ENCODE results near the gene MEDAG.

Gene MEDAG

DNA sequence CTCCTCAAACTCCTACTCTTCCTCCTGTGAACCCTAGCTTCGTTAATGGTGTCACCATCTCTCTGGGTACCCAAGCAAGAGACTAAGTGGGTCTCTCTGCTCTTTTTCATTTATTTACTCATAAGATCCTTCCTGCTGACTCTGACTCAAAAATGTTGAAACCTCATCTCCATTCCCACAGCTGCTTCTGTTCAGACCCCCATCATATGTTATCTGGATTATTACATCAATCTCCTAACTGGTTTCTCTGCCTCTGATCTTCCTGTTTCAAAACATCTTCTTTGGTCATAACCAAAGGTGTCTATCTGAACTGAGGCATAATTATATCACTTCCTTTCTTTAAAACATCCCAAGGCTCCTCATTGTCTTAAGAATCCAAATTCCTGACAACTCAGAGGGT, 2.0 kb upstream of the MEDAG start:
- H3K27ac ChIP-seq (ENCODE audit: extremely low read depth, low read depth, low read length) = no peak overlapping the region
- no peak overlapping the region for H3K4me3 ChIP-seq (ENCODE audit: low read depth, low read length)
- TF ChIP-seq, protein P1, sequence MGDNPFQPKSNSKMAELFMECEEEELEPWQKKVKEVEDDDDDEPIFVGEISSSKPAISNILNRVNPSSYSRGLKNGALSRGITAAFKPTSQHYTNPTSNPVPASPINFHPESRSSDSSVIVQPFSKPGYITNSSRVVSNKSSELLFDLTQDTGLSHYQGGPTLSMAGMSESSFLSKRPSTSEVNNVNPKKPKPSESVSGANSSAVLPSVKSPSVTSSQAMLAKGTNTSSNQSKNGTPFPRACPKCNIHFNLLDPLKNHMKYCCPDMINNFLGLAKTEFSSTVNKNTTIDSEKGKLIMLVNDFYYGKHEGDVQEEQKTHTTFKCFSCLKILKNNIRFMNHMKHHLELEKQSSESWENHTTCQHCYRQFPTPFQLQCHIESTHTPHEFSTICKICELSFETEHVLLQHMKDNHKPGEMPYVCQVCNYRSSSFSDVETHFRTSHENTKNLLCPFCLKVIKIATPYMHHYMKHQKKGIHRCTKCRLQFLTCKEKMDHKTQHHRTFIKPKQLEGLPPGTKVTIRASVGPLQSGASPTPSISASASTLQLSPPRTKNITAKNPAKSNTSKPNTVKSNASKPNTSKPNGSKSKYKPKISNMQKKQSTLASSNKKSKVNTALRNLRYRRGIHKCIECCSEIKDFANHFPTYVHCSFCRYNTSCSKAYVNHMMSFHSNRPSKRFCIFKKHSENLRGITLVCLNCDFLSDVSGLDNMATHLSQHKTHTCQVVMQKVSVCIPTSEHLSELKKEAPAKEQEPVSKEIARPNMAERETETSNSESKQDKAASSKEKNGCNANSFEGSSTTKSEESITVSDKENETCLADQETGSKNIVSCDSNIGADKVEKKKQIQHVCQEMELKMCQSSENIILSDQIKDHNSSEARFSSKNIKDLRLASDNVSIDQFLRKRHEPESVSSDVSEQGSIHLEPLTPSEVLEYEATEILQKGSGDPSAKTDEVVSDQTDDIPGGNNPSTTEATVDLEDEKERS (tag by site-specific recombination; IDR thresholded peaks at IDR 0.05) = no peak
- TF ChIP-seq ZNF221 (tag by site-specific recombination; IDR thresholded peaks at IDR 0.05; ENCODE audit: borderline replicate concordance) = no peak
- TF ChIP-seq YY1 (tag by site-specific recombination; IDR thresholded peaks at IDR 0.05) = no peak
- no peak for TF ChIP-seq ZBTB1 (tag by site-specific recombination; IDR thresholded peaks at IDR 0.05)
- no peak for TF ChIP-seq ZNF202 (tag by site-specific recombination; IDR thresholded peaks at IDR 0.05; ENCODE audit: borderline replicate concordance)
- TF ChIP-seq ZNF423 (tag by site-specific recombination; IDR thresholded peaks at IDR 0.05) = no peak
- no peak for TF ChIP-seq ZNF585B (tag by site-specific recombination; IDR thresholded peaks at IDR 0.05)
- no peak for TF ChIP-seq SP2 (tag by site-specific recombination; IDR thresholded peaks at IDR 0.05)
- TF ChIP-seq, protein P2, sequence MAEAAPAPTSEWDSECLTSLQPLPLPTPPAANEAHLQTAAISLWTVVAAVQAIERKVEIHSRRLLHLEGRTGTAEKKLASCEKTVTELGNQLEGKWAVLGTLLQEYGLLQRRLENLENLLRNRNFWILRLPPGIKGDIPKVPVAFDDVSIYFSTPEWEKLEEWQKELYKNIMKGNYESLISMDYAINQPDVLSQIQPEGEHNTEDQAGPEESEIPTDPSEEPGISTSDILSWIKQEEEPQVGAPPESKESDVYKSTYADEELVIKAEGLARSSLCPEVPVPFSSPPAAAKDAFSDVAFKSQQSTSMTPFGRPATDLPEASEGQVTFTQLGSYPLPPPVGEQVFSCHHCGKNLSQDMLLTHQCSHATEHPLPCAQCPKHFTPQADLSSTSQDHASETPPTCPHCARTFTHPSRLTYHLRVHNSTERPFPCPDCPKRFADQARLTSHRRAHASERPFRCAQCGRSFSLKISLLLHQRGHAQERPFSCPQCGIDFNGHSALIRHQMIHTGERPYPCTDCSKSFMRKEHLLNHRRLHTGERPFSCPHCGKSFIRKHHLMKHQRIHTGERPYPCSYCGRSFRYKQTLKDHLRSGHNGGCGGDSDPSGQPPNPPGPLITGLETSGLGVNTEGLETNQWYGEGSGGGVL (tag by site-specific recombination; IDR thresholded peaks at IDR 0.05) = no peak
- TF ChIP-seq ZNF677 (tag by site-specific recombination; IDR thresholded peaks at IDR 0.05) = no peak
- POLR2A ChIA-PET = no interaction called here
- CTCF ChIA-PET = interaction anchor here (1.4 kb wide), 1 partner anchor 12 kb away, joined by 8 read pairs; no protein-coding TSS in a partner anchor
- peaks cover 7% of the 10 kb centered on the region; the same call in 1 of the 2 replicates for H3K4me1 ChIP-seq (ENCODE audit: control insufficient read depth, insufficient read depth, low read length)
- no peaks in the 10 kb centered on the region for H3K36me3 ChIP-seq (ENCODE audit: control insufficient read depth in 2 of 2, insufficient read depth in 1 of 2, low read length in 2 of 2)
- H3K9me3 ChIP-seq (ENCODE audit: control insufficient read depth, insufficient read depth, low read depth, low read length) = no peaks in the 10 kb centered on the region

DNA sequence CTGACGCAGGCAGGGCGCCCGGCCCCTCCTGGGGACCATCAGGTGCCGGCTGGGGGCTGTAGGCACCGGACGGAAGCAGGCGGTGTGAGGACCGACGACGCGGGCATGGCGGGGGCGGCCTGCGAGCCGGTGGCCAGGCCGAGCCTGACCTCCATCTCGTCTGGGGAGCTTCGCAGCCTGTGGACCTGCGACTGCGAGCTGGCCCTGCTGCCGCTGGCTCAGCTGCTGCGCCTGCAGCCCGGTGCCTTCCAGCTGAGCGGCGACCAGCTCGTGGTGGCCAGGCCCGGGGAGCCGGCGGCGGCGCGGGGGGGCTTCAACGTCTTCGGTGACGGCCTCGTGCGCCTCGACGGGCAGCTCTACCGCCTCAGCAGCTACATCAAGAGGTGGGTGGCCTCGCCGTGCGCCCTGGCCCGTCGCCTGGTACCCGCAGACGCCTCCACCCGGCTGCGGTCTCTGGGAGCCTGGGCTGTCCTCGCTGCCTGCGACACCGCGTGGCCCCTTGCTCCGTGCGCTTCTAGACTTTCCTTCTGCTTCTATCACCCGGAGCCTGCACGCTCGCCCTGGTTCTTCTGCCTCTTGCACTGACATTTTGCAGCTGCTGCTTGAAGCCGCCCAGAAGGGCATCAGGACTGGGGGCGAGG, 460 bp downstream of the MEDAG start:
- Histone ChIP-seq H3K4me1 (ENCODE audit: control insufficient read depth, insufficient read depth, low read length) (peaks cover 7% of the 10 kb centered on the region; the same call in 1 of the 2 replicates), H3K36me3 (ENCODE audit: control insufficient read depth in 2 of 2, insufficient read depth in 1 of 2, low read length in 2 of 2) (no peaks in the 10 kb centered on the region), H3K9me3 (ENCODE audit: control insufficient read depth, insufficient read depth, low read depth, low read length) (no peaks in the 10 kb centered on the region), H3K27ac (ENCODE audit: extremely low read depth, low read depth, low read length) (no peak overlapping the region), H3K4me3 (ENCODE audit: low read depth, low read length) (no peak overlapping the region)
- ChIA-PET POLR2A (no interaction called here), CTCF (interaction anchor here (0.7 kb wide), 1 partner anchor 18 kb away, joined by 3 read pairs; no protein-coding TSS in a partner anchor)
- TF ChIP-seq BCL11B (tag by site-specific recombination; IDR thresholded peaks at IDR 0.05; ENCODE audit: low read depth) = no peak
- TF ChIP-seq, protein P3, sequence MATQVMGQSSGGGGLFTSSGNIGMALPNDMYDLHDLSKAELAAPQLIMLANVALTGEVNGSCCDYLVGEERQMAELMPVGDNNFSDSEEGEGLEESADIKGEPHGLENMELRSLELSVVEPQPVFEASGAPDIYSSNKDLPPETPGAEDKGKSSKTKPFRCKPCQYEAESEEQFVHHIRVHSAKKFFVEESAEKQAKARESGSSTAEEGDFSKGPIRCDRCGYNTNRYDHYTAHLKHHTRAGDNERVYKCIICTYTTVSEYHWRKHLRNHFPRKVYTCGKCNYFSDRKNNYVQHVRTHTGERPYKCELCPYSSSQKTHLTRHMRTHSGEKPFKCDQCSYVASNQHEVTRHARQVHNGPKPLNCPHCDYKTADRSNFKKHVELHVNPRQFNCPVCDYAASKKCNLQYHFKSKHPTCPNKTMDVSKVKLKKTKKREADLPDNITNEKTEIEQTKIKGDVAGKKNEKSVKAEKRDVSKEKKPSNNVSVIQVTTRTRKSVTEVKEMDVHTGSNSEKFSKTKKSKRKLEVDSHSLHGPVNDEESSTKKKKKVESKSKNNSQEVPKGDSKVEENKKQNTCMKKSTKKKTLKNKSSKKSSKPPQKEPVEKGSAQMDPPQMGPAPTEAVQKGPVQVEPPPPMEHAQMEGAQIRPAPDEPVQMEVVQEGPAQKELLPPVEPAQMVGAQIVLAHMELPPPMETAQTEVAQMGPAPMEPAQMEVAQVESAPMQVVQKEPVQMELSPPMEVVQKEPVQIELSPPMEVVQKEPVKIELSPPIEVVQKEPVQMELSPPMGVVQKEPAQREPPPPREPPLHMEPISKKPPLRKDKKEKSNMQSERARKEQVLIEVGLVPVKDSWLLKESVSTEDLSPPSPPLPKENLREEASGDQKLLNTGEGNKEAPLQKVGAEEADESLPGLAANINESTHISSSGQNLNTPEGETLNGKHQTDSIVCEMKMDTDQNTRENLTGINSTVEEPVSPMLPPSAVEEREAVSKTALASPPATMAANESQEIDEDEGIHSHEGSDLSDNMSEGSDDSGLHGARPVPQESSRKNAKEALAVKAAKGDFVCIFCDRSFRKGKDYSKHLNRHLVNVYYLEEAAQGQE (tag by site-specific recombination; IDR thresholded peaks at IDR 0.05) = no peak
- no peak for TF ChIP-seq ZNF19 (tag by site-specific recombination; IDR thresholded peaks at IDR 0.05; ENCODE audit: low read depth)
- TF ChIP-seq, protein P4, sequence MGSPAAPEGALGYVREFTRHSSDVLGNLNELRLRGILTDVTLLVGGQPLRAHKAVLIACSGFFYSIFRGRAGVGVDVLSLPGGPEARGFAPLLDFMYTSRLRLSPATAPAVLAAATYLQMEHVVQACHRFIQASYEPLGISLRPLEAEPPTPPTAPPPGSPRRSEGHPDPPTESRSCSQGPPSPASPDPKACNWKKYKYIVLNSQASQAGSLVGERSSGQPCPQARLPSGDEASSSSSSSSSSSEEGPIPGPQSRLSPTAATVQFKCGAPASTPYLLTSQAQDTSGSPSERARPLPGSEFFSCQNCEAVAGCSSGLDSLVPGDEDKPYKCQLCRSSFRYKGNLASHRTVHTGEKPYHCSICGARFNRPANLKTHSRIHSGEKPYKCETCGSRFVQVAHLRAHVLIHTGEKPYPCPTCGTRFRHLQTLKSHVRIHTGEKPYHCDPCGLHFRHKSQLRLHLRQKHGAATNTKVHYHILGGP (tag by site-specific recombination; IDR thresholded peaks at IDR 0.05) = no peak
- TF ChIP-seq, protein P5, sequence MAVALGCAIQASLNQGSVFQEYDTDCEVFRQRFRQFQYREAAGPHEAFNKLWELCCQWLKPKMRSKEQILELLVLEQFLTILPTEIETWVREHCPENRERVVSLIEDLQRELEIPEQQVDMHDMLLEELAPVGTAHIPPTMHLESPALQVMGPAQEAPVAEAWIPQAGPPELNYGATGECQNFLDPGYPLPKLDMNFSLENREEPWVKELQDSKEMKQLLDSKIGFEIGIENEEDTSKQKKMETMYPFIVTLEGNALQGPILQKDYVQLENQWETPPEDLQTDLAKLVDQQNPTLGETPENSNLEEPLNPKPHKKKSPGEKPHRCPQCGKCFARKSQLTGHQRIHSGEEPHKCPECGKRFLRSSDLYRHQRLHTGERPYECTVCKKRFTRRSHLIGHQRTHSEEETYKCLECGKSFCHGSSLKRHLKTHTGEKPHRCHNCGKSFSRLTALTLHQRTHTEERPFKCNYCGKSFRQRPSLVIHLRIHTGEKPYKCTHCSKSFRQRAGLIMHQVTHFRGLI (tag by site-specific recombination; IDR thresholded peaks at IDR 0.05) = no peak
- no peak for TF ChIP-seq ZBTB48 (tag by site-specific recombination; IDR thresholded peaks at IDR 0.05)
- TF ChIP-seq, protein P6, sequence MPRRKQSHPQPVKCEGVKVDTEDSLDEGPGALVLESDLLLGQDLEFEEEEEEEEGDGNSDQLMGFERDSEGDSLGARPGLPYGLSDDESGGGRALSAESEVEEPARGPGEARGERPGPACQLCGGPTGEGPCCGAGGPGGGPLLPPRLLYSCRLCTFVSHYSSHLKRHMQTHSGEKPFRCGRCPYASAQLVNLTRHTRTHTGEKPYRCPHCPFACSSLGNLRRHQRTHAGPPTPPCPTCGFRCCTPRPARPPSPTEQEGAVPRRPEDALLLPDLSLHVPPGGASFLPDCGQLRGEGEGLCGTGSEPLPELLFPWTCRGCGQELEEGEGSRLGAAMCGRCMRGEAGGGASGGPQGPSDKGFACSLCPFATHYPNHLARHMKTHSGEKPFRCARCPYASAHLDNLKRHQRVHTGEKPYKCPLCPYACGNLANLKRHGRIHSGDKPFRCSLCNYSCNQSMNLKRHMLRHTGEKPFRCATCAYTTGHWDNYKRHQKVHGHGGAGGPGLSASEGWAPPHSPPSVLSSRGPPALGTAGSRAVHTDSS (tag by site-specific recombination; IDR thresholded peaks at IDR 0.05) = no peak
- TF ChIP-seq ZNF174 (tag by site-specific recombination; IDR thresholded peaks at IDR 0.05) = no peak
- no peak for TF ChIP-seq ZNF707 (tag by site-specific recombination; IDR thresholded peaks at IDR 0.05)
- no peak for TF ChIP-seq EGR2 (tag by site-specific recombination; IDR thresholded peaks at IDR 0.05; ENCODE audit: low read depth)
- TF ChIP-seq SETDB1 (IDR thresholded peaks at IDR 0.05; ENCODE audit: insufficient read length, low read length) = no peak
